ENCODE data around the gene GRK6. TPM values are rescaled to one million over a fixed set of nuclear protein-coding genes. Genes with fewer than 3 reads are reported as not detected.
A peak's percentile ranks its signal among the peaks of the same experiment; 100 is the strongest.

Gene GRK6
- total RNA-seq, 1 donor from 2014 or later: 30.8 TPM

- no peak for DNase-seq (ENCODE audit: low spot score)
These were observed 26.5 kb downstream of the GRK6 start for GRCh38 chr5:177452688-177453638.

GRCh38 chr5:177453852-177454396 lies 27.4 kb downstream of the GRK6 start:
- no peak for DNase-seq (ENCODE audit: low spot score)

GRCh38 chr5:177454397-177455035 lies 28.0 kb downstream of the GRK6 start:
- peak; percentile 93 for DNase-seq (ENCODE audit: low spot score)

GRCh38 chr5:177455036-177455660 lies 28.7 kb downstream of the GRK6 start:
- DNase-seq (ENCODE audit: low spot score): peak; percentile 89

GRCh38 chr5:177455661-177456590 lies 29.4 kb downstream of the GRK6 start:
- peak; percentile 95 for DNase-seq (ENCODE audit: low spot score)

- DNase-seq (ENCODE audit: low spot score): no peak
These were observed 30.1 kb downstream of the GRK6 start for GRCh38 chr5:177456591-177456964.

GRCh38 chr5:177456976-177457851 lies 30.7 kb downstream of the GRK6 start:
- peak; percentile 79 for DNase-seq (ENCODE audit: low spot score)

- no peak for DNase-seq (ENCODE audit: low spot score)
These were observed 31.6 kb downstream of the GRK6 start for GRCh38 chr5:177457852-177458681.

- no peak for DNase-seq (ENCODE audit: low spot score)
These were observed 32.5 kb downstream of the GRK6 start for GRCh38 chr5:177458912-177459350.

- DNase-seq (ENCODE audit: low spot score): no peak
These were observed 32.9 kb downstream of the GRK6 start for GRCh38 chr5:177459357-177459756.

- DNase-seq (ENCODE audit: low spot score): no peak
These were observed 33.5 kb downstream of the GRK6 start for GRCh38 chr5:177459819-177460628.

- DNase-seq (ENCODE audit: low spot score): no peak
These were observed 35.7 kb downstream of the GRK6 start for GRCh38 chr5:177462021-177462670.

GRCh38 chr5:177465044-177465443 lies 38.6 kb downstream of the GRK6 start:
- no peak for DNase-seq (ENCODE audit: low spot score)

- DNase-seq (ENCODE audit: low spot score): no peak
These were observed 40.4 kb downstream of the GRK6 start for GRCh38 chr5:177466861-177467260.

- no peak for DNase-seq (ENCODE audit: low spot score)
These were observed 41.0 kb downstream of the GRK6 start for GRCh38 chr5:177467436-177467835.

GRCh38 chr5:177468329-177468684 lies 41.8 kb downstream of the GRK6 start:
- no peak for DNase-seq (ENCODE audit: low spot score)

- no peak for DNase-seq (ENCODE audit: low spot score)
These were observed 42.5 kb downstream of the GRK6 start for GRCh38 chr5:177468685-177469628.
